GM19395 (cell line): ENCODE measurements around the gene APLNR.

ENCODE experiments used
- ATAC-seq: cut with Tn5 transposase; IDR thresholded peaks from one replicate; pipeline ENCODE4 v1.9.1; 2021; ENCODE audit warnings: mild to moderate bottlenecking, moderate library complexity; ENCODE audit not compliant: unreplicated experiment

The APLNR gene

DNA sequence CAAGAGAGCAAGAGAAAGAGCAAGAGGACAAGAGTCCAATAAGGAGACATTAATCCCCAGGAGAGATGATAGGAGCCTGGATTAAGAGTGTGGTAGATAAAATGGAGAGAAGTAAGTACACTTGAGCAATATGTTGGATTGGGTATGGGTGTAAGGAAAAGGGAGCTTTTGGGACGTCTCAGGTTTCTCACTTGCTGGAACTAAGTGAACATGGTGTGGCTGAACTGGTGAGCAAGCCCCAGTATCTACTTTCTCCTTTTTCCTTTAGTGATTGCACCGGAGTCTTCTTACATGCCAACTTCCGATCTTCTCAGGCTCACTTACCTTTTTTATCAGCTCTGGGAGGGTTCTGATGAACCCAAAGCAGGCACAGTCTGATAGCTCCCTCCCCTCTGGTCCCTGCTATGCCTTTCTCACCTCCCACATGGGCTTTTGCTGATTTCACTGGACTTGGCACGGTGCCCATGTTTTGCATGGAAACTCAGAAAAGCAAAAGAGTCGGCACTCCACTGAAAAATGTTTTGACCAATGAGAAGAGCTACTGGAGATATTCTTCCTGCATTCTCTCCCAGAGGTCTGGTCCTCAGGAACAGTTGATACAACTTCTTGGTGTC is 14.5 kb upstream of the APLNR start:
- ATAC-seq = no peak

DNA sequence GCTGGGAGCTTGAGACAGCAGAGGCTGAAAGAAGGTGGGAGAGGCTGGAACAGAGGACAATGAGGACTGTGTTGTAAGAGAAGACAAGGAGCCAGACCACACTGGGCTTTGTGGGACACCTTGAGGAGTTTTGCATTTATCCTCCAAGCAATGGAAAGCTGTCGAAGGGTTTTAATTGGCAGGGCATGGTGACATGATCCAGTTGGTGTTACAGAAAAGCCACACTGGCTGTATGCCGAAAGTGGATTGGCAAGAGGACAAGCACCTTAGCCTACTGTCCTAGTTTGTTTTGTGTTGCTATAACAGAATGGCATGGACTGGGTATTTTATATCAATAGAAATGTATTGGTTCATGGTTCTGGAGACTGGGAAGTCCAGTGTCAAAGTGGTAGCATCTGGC is 14.0 kb upstream of the APLNR start:
- ATAC-seq = no peak

DNA sequence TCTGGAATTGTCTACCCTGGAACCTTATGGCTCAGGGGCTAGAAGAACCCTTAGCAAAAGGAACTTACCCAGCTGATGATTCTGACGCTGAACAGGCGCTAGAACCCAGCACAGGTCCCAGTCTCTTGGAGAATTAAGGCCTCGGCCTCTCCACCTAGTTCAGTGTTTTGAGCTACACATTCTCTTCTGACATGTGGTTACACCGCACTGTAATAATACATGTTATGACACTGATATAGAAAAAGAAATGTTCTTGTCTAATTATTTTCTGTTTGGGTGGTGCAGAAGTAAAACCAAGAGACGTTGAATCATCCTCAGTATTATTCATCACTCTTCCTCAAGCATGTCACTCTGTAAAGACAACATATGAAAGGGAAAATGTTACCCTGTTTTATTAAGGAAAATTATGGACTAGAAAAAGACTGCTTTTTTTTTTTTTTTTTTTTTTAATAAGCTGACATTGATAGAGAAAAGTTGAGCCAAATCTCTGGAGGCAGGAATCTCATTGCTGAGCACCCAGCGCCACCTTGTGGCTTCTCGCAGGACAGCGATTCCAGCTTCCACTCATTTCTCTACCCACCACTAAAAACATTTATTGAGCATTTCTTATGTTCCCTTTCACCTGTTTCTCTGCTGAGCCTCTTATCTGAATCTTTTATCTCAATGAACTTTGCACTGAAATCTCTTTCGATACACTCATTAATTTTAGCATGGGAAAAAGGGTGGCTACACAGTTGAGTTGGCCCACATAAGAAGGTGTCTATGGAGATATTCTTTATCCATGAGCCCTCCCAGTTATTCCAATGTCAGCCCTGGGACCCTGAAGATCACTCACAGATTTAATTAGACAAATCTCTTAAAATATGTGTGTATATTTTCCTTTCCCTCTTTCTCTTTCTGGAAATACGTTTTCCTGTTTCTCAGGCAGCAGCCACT is 12.6 kb upstream of the APLNR start:
- peak; percentile 64 for ATAC-seq

DNA sequence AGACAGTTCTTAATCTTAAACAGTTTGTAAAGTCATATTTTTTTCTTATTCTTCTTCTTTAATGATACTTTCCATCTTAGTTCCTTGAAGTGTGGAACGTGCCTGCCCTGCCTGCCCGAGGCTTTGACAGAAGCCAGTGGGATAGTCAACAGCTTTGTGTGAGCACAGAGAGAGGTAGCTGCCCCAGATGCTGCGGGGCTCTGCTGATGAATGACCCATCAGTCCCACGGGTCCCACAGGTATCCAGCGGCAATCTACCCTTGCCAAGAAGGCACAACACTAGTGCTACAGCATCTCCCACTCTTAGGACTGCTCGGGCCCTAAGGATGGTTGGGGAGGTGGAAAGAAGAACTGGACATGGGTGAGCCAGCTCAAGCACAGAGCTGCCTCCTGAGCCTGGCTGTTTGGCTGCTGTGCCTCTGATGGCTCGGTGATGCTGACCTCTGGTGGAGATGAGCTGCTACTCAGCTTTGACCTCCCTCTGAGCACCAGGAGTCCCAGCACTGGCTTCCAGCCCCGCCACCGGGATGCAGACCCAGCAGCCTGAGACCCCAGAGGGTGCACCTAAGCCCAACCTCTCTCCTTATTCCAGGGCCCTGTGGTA is 11.8 kb upstream of the APLNR start:
- ATAC-seq = peak; percentile 53

DNA sequence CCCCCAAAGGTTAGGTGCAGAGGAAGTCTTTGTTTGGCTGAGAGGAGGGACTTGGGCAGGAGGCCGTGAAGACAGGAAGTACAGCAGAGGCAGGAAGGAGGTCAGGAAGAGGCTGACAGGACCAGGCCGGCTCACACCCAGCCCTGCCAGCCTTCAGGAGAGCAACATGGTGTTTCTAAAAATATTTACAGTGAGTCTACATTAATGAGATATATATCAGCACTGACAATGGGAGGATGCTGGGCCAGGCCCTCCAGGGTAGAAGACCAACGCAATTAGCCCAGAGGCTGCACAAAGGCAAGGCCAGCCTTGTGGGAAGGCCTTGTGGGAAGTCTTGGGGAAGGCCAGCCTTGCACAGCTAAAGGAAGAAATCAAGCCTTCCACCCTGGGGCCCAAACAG is 7.9 kb upstream of the APLNR start:
- no peak for ATAC-seq

DNA sequence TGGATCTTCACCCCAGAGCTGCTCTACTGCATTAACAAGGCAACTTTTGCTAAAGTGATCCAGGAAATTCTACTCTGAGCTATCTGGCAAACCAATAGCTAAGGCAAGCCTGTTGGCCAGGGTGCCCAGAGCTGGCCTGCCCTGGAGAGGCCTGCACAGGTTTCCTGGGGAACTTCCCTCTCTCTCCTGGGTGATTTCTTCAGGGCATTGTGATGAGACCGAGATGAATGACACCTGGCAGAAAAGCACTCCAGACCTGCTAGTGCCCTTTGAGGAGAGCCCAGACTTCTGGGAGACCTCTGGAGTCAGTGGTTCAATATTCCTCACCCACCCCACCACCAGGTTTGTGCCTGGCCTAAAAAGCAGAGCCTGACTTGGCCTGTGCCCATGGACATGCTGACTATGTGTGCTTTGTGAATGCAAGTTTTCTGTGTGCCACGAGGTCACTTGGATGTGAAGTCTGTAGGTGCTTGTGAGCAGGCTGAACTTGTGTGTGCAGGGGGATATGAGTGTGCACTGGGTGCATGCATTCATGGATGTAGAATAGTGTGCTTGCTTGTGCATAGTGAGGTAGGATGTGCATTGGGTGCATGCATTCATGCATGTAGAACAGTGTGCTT is 4.4 kb upstream of the APLNR start:
- ATAC-seq = no peak

DNA sequence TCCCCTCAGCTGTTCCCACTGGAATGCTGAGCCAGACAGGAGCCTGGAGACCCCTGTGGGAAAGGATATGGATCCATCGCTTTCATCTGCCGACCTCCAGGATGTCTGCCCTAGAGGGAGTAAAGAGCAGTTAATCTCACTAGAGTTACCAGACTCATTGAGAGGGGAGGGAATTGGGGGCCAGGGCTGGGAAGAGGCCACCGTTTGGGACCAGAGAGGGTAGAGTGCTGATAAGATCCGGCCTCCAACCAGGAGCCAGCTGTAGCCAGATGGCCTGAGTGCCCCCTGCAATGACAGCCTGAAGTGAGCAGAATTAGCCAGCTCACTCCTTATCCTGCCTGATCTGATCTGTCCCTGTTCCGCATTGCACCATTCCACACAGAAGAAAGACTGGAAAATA is 3.7 kb upstream of the APLNR start:
- no peak for ATAC-seq

DNA sequence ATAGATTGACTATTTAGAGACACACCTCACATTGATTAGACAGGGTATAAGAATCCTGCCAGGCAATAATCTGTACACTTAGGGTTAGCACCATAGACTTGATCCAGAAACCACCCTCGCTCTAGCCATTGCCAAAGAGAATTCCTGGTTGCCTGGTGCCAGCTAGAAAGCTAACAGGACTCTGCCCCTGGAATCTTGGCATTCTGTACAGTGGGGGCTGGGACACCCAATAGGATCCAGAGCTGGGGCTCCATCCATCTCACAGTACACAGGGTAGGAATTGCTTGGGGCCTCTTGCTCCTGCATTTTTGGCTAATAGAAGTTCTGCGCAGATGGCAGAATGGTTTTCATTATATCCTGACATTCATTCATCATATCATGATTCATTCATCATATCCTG is 3.0 kb upstream of the APLNR start:
- ATAC-seq = no peak

DNA sequence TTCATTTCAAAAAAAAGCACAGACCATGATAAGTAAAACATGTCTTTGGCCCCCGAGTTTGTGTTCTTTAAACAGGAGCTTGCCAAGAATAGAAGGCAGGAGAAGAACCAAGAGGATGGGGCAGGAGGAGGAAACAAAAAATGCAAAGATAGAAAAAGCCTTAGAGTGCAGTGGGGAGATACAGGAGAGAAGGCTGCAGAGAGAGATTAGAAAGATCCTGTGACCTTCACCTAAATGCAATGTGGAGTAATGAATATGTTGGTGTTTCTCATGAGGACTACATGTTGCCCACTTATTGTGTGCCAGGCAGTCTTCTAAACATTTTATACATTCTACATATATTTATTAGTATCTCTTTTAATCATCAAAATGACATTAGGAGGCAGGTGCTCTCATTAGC is 2.3 kb upstream of the APLNR start:
- no peak for ATAC-seq

DNA sequence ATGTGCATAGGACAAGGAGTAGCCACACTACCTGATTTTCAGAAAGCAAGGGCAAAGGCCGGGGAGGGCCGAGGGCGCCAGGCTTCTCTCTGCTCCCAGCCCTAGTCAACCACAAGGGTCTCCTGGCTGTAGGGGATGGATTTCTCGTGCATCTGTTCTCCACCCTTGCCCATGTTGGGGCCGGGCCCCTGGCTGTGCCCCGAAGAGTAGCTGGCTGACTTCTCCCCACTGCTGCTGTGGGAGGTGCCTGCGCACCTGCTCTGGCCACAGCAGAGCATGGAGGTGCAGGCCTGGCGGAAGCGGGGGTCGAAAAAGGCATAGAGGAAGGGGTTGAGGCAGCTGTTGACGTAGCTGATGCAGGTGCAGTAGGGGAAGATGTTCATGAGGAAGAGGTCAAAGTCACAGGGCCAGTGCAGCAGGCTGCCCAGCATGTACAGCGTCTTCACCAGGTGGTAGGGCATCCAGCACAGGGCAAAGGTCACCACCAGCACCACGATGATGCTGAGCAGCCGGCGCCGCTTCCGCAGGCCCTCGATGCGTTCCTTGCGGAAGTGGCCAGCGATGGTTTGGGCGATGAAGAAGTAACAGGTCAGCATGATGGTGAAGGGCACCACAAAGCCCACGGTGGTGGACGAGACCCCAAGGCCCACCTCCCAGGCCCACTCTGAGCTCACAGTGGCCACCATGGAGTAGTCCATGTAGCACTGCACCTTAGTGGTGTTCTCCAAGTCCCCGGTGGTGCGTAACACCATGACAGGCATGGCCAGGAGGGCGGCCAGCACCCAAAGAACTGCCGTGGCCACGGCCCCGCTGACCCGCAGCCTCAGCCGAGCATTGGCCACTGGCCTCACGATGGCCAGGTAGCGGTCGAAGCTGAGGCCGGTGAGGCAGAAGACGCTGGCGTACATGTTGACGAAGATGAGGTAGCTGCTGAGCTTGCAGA is 1.0 kb downstream of the APLNR start:
- ATAC-seq = no peak

DNA sequence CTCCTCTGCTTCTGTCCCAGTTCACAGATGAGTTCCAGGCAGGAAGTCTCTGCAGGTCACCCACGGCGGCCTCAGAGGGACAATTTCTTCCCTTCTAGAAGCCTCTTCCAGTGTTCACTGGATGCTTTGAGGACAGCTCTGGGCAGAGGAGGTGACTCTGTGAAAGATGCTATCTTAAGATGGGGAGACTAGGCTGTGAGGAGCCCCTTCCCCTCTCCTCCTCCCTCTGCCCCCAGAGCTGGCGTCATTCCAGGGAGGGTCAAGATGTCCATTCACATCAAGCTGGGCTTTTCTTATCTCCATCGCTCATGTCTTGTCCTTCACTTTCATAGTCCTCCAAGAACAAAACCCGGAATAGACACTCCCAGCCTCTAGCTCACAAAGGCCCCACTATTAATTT is 3.3 kb downstream of the APLNR start:
- ATAC-seq = no peak

DNA sequence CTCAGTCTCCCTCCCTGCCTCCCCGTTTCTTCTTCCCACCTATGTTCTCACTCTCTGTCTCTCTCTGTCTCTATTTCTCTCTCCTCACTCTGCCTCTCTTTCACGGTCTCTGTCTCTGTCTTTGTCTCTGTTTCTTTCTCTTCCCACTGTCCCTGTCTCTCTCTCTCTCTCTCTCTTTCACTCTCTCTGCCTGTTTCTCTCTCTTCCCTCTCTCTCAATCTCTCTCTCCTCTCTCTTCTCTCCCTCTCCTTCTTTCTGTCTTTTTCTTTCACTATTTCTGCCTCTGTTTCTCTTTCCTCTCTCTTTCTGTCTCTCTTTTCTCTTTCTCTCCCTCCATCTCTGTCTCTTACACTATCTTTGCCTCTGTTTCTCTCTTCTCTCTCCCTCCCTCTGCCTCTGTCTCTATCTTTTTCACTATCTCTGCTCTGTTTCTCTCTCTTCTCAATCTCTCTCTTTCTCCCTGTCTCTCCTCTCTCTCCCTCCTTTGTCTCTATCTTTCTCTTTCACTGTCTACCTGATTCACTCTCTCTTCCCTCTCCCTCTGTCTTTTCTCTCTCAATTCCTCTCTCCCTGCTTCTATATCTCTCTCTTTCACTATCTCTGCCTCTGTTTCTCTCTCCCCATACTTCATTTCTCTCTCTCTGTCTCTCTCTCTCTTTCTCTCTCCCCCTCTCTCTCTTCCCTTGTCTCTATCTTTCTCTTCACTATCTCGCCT is 5.4 kb downstream of the APLNR start:
- no peak for ATAC-seq

DNA sequence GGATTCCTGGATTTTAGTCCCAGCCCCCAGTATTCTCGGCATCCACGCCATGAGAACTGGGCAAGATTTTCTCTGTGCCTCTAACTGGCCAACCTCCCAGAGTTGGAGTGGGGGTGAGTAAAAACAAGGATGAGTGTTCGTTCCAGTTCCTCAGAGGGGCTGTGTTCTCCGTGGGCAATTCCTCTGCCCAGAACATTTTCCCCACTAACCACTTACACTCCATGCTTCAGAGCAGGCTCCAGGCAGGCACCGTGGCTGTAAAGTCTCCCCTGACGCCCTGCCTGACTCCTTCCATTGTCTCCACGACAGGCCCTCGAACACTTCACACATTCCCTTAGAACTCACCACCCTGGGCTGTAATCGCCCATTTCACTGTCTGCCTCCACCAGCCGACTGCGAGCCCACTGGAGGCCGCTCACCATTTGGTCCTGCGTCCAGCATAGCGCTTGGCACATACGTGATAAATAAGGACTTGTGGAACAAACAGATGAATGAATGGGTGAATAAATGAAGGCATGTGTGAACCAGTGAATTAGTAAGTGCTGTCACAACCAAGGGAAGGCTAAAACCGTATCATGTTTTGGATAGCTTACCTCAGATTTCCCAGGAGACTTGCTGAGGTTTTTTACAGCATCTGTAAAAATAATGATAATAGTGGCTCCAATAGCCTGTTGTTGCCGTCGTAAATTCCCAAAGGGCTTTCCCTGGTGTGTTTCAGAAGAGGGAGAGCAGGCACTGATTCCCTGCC is 6.1 kb downstream of the APLNR start:
- ATAC-seq = no peak

DNA sequence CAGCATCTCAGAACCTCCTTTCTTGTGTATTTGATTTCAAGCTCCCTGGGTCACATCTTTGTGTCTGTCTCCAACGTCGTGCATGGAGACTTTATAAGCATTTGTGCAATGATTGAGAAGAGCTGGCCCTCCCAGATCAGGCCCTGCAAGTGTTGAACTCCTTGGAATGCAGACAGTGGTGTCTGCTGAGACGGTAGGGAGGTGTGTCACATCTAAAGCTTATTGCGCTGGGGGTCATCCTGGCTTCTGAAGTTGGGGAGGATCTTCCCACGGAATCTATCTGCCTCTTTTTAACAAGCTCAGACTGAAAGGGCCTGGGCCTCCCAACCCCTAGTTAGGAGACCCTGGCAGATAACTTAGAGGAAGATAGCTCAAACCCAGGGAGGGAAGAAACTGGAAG is 6.7 kb downstream of the APLNR start:
- no peak for ATAC-seq

DNA sequence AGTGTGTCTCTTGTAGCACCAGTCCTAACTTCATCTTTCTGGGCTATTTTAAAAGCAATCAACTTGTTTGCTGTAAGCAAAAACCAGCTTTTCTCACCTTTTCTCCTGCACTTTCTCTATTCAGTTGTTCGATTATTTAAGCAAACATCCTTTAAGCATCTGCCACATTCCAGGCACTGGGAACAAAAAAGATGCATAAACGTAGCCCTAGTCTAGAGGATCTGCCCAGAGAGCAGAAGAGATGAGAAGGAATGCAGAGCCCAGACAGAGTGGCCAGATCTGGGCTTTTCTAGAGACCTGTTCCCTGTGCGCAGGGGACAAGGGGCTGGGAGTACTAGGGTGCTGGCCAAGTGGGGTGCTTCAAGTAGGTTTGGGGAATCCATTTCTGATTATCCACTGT is 8.4 kb downstream of the APLNR start:
- no peak for ATAC-seq

DNA sequence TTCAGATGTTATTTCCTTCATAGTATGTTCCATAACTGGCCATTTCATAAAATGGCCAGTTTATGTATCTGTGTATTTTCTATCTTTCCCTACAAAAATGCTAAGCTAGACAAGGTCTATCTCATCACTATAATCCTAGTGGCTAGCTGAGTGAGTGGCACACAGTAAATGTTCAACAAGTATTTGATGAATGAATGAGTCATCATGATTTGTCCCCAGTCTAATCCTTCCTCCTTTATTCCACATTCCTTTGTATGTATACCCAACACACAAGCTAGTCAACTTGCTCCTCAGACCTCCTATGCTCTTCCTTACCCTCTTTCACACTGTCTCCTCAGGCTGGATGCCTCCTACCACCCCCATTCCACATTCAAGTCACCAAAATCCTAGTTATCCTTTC is 12.5 kb downstream of the APLNR start:
- no peak for ATAC-seq

DNA sequence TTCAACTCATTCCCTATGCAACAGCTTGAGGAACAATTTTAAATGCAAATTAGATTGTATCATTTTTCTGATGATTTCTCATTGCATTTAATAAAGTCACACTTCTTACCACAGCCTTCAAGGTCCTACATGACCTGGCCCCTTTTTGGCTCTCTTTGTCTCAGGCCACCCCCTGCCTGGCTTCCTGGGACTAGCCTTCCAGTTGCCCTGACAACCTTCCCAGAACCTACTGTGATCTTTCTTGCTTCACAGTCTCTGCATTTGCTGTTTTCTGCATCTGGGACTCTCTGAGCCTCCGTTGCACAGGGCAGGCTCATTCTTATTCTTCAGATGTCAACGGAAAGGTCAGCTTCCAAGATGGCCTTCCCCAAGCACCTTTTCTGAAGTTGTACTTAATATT is 12.9 kb downstream of the APLNR start:
- no peak for ATAC-seq

DNA sequence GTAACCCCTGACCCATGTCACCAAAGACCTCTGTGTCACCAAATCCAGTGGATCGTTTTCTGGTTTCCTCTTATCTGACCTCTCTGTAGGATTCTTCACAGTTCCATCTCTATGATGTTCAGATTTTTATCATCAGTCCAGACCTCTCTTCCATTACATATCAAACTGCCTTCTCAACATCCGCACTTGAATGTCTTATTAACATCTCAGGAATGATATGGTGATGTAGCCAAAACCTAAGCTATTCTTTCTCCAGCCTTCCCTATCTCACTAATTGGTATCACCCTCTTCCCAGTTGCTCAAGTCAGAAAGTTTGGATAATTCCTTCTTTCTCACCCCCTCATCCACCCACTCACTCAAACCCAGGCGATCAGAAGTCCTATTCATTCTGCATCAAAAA is 13.4 kb downstream of the APLNR start:
- no peak for ATAC-seq

DNA sequence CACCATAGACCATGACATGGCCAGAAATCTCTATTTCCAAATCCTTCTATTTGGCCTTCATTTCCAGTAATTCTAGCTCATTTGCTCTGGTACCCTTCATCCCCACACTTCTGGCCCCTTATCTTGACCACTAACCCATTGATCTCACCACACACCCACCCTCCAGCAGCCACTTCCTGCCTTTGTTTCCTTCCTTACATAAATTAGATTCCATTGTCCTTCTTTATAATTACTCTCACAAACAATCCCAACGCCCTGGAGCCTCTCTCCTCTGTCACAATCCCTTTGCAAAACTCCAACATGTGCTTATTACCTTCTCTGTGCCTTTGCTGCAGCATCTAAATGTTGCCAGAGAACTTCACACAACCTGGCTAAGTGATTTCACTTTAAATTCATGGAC is 14.8 kb downstream of the APLNR start:
- ATAC-seq = no peak
